Tibial nerve (tissue), 4 donors: ENCODE data around the gene ACAD9. TPM values are rescaled to one million over a fixed set of nuclear protein-coding genes. Genes with fewer than 3 reads are reported as not detected.
A peak's percentile ranks its signal among the peaks of the same experiment; 100 is the strongest.

ENCODE experiments used
- DNase-seq, 2 donors: peaks; one replicate each; pipeline ENCODE4 v3.0.0-alpha.2; 2019; ENCODE audit warnings: low spot score in 2 of 2
- H3K27ac ChIP-seq, 4 donors: fragments of 200-600 bp; sonication (generic) in 3 of 4; one replicate each; pipeline ENCODE4 v1.5.1; 2017 to 2019; ENCODE audit warnings: mild to moderate bottlenecking in 1 of 4
- H3K27me3 ChIP-seq, 2 donors: fragments of 200-600 bp; sonication (generic) in 1 of 2; one replicate each; pipeline versions ENCODE4 v1.5.1 to v1.6.0; 2017 to 2019
- H3K36me3 ChIP-seq, 3 donors: fragments of 200-600 bp; sonication (generic); one replicate each; pipeline ENCODE4 v1.5.1; 2018 to 2019
- H3K4me1 ChIP-seq, 4 donors: fragments of 200-600 bp; sonication (generic) in 3 of 4; one replicate each; pipeline ENCODE4 v1.5.1; 2017 to 2019
- H3K4me3 ChIP-seq, 4 donors: fragments of 200-600 bp; sonication (generic) in 3 of 4; one replicate each; pipeline ENCODE4 v1.5.1; 2017 to 2019; ENCODE audit warnings: mild to moderate bottlenecking in 1 of 4, moderate library complexity in 1 of 4
- H3K9me3 ChIP-seq, 4 donors: fragments of 200-600 bp; sonication (generic) in 3 of 4; one replicate each; pipeline ENCODE4 v1.5.1; 2017 to 2019
- EP300 ChIP-seq, 2 donors: sonication (generic); formaldehyde crosslinking; IDR thresholded peaks; one replicate each; pipeline ENCODE4 v1.6.1; 2017; ENCODE audit warnings: antibody characterized with exemption in 2 of 2, mild to moderate bottlenecking in 1 of 2
- POLR2A ChIP-seq, 2 donors: fragments of 450-650 bp; IDR thresholded peaks; one replicate each; pipeline ENCODE4 v1.6.1; 2017; ENCODE audit warnings: antibody characterized with exemption in 2 of 2, mild to moderate bottlenecking in 2 of 2, moderate library complexity in 2 of 2
- WGBS, 2 donors: methylation state at CpG; one replicate each; pipeline ENCODE4 v1.1.5; 2018; 5-methylcytosine and 5-hydroxymethylcytosine counted together
- total RNA-seq, 4 donors: library from RNA; depleted of rRNA; stranded (reverse); fragments of >200 nt; gene quantifications; one replicate each; pipeline ENCODE4 v1.1.0, GENCODE V29; 2016
- TF ChIP-seq, protein P1 (sequence below), 5 experiments: fragments of 200-600 bp in 3 of 5; fragments of 450-650 bp in 2 of 5; sonication (generic) in 3 of 5; IDR thresholded peaks; one replicate each; pipeline ENCODE4 v1.5.1; 2016 to 2019; ENCODE audit warnings: antibody characterized with exemption in 5 of 5, mild to moderate bottlenecking in 3 of 5, moderate library complexity in 2 of 5

The ACAD9 gene
- total RNA-seq, 4 donors from 2014 or later = 49.6 to 81.9 (median 63.7) TPM

GRCh38 chr3:128910006-128910405, 30.6 kb downstream of the ACAD9 start:
- DNase-seq = no peak
- H3K4me3 ChIP-seq = no peak overlapping the region
- no peak overlapping the region for H3K27ac ChIP-seq
- no peaks in the 10 kb centered on the region for H3K9me3 ChIP-seq
- 69 to 95% methylated on average over 6 to 13 of the region's 13 CpGs for WGBS, 2 donors
- H3K27me3 ChIP-seq = no peaks in the 10 kb centered on the region
- H3K4me1 ChIP-seq = no peaks in the 10 kb centered on the region
- H3K36me3 ChIP-seq = peaks cover 3 to 100% (median 44%) of the 10 kb centered on the region in 3 donors
- TF ChIP-seq EP300 (IDR thresholded peaks at IDR 0.05) (no peak), POLR2A (IDR thresholded peaks at IDR 0.05) (no peak)
- TF ChIP-seq, protein P1, sequence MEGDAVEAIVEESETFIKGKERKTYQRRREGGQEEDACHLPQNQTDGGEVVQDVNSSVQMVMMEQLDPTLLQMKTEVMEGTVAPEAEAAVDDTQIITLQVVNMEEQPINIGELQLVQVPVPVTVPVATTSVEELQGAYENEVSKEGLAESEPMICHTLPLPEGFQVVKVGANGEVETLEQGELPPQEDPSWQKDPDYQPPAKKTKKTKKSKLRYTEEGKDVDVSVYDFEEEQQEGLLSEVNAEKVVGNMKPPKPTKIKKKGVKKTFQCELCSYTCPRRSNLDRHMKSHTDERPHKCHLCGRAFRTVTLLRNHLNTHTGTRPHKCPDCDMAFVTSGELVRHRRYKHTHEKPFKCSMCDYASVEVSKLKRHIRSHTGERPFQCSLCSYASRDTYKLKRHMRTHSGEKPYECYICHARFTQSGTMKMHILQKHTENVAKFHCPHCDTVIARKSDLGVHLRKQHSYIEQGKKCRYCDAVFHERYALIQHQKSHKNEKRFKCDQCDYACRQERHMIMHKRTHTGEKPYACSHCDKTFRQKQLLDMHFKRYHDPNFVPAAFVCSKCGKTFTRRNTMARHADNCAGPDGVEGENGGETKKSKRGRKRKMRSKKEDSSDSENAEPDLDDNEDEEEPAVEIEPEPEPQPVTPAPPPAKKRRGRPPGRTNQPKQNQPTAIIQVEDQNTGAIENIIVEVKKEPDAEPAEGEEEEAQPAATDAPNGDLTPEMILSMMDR (IDR thresholded peaks at IDR 0.05) = no peak

- H3K4me3 ChIP-seq = no peak overlapping the region
- H3K4me1 ChIP-seq = no peaks in the 10 kb centered on the region
- H3K27ac ChIP-seq = no peak overlapping the region
- H3K9me3 ChIP-seq = no peaks in the 10 kb centered on the region
- no peak for DNase-seq
- no peak for TF ChIP-seq POLR2A (IDR thresholded peaks at IDR 0.05)
- TF ChIP-seq, protein P1 (IDR thresholded peaks at IDR 0.05) = no peak
- no peak for TF ChIP-seq EP300 (IDR thresholded peaks at IDR 0.05)
- 82 to 92% methylated on average over 5 to 6 of the region's 7 CpGs for WGBS, 2 donors
- H3K36me3 ChIP-seq = peaks cover 3 to 99% (median 39%) of the 10 kb centered on the region in 3 donors
- no peaks in the 10 kb centered on the region for H3K27me3 ChIP-seq
Measured at GRCh38 chr3:128911911-128912310, 32.5 kb downstream of the ACAD9 start.

GRCh38 chr3:128914966-128915645, 35.7 kb downstream of the ACAD9 start:
- no peak overlapping the region for H3K27ac ChIP-seq
- DNase-seq = no peak
- H3K4me3 ChIP-seq = no peak overlapping the region
- H3K9me3 ChIP-seq = peaks cover 0 to 3% (median 0%) of the 10 kb centered on the region in 4 donors
- H3K36me3 ChIP-seq = peaks cover 0 to 86% (median 28%) of the 10 kb centered on the region in 3 donors
- H3K27me3 ChIP-seq = no peaks in the 10 kb centered on the region
- TF ChIP-seq EP300 (IDR thresholded peaks at IDR 0.05) = no peak
- no peak for TF ChIP-seq POLR2A (IDR thresholded peaks at IDR 0.05)
- WGBS, 2 donors = 94% methylated on average over 10 of the region's 10 CpGs
- no peaks in the 10 kb centered on the region for H3K4me1 ChIP-seq

DNA sequence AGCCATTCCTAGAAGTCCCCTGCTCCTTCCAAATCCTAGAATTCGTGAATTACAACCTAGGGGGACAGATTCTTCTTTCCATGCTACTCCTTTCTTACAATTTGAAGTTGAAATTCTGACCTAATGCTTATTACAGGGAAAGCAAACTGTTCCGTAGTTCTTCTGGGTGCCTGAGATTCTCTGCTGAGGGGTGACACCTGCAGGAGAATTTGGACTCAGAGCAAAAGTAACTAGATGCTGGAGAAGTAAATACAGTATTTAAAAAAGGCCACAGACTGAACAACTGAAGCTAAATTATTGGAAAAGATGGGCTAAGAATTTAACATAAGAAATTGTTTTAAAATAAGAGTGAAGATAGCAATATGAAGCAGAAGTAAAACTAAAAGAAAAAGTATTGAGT, 37.9 kb downstream of the ACAD9 start:
- Histone ChIP-seq H3K4me1 (no peaks in the 10 kb centered on the region), H3K27ac (no peak overlapping the region), H3K36me3 (peaks cover 0 to 72% (median 27%) of the 10 kb centered on the region in 3 donors), H3K27me3 (no peaks in the 10 kb centered on the region), H3K9me3 (peaks cover 0 to 22% (median 0%) of the 10 kb centered on the region in 4 donors), H3K4me3 (no peak overlapping the region)
- WGBS, 2 donors = 48 to 52% methylated on average over 2 of the region's 2 CpGs
- no peak for DNase-seq
- TF ChIP-seq, protein P1 (IDR thresholded peaks at IDR 0.05) = peak in 1 of 5 experiments; percentile 6
- TF ChIP-seq POLR2A (IDR thresholded peaks at IDR 0.05) = no peak

DNA sequence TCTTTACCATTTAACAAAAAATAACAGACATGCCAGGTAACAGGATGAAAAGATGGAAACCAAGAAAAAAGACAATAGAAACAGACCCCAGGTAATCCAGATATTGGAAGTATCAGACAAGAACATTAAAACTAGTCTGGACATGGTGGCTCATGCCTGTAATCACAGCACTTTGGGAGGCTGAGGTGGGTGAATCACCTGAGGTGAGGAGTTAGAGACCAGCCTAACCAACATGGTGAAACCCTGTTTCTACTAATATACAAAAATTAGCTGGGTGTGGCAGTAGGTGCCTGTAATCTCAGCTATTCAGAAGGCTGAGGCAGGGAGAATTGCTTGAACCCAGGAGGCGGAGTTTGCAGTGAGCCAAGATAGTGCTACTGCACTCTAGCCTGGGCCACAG, 40.6 kb downstream of the ACAD9 start:
- Histone ChIP-seq H3K4me1 (no peaks in the 10 kb centered on the region), H3K4me3 (no peak overlapping the region), H3K27ac (no peak overlapping the region), H3K36me3 (peaks cover 0 to 45% (median under 1%) of the 10 kb centered on the region in 3 donors), H3K27me3 (no peaks in the 10 kb centered on the region), H3K9me3 (peaks cover 0 to 28% (median 0%) of the 10 kb centered on the region in 4 donors)
- 97 to 100% methylated on average over 1 of the region's 1 CpG for WGBS, 2 donors
- TF ChIP-seq POLR2A (IDR thresholded peaks at IDR 0.05) = no peak
- TF ChIP-seq, protein P1 (IDR thresholded peaks at IDR 0.05) = no peak
- TF ChIP-seq EP300 (IDR thresholded peaks at IDR 0.05) = no peak
- DNase-seq = no peak
